HG02885 (cell line): ENCODE results near the gene GPR180.

Experiments used
- ATAC-seq: cut with Tn5 transposase; IDR thresholded peaks from one replicate; pipeline ENCODE4 v1.9.1; 2021; ENCODE audit warnings: mild to moderate bottlenecking; ENCODE audit not compliant: unreplicated experiment, poor library complexity

The GPR180 gene

GRCh38 chr13:94683409-94683808 lies 81.8 kb downstream of the GPR180 start:
- ATAC-seq = no peak
